Measurements from ENCODE around the gene STK32C.

STK32C gene

GRCh38 chr10:132265890-132266496 lies 41.8 kb downstream of the STK32C start:
- no peak for DNase-seq (ENCODE audit: low spot score)

GRCh38 chr10:132264966-132265889 lies 42.5 kb downstream of the STK32C start:
- DNase-seq (ENCODE audit: low spot score) = no peak

- no peak for DNase-seq (ENCODE audit: low spot score)
Observed at GRCh38 chr10:132264306-132264950, 43.3 kb downstream of the STK32C start.

- no peak for DNase-seq (ENCODE audit: low spot score)
Observed at GRCh38 chr10:132263866-132264265, 43.9 kb downstream of the STK32C start.

- DNase-seq (ENCODE audit: low spot score) = no peak
Observed at GRCh38 chr10:132259702-132260482, 47.9 kb downstream of the STK32C start.

- DNase-seq (ENCODE audit: low spot score) = no peak
Observed at GRCh38 chr10:132258423-132258822, 49.3 kb downstream of the STK32C start.

- no peak for DNase-seq (ENCODE audit: low spot score)
Observed at GRCh38 chr10:132257907-132258306, 49.8 kb downstream of the STK32C start.

GRCh38 chr10:132257271-132257670 lies 50.5 kb downstream of the STK32C start:
- peak; percentile 17 for DNase-seq (ENCODE audit: low spot score)

- DNase-seq (ENCODE audit: low spot score) = no peak
Observed at GRCh38 chr10:132256866-132257265, 50.9 kb downstream of the STK32C start.

GRCh38 chr10:132255489-132256344 lies 52.0 kb downstream of the STK32C start:
- no peak for DNase-seq (ENCODE audit: low spot score)

- DNase-seq (ENCODE audit: low spot score) = no peak
Observed at GRCh38 chr10:132254841-132255240, 52.9 kb downstream of the STK32C start.

GRCh38 chr10:132253092-132253687 lies 54.6 kb downstream of the STK32C start:
- no peak for DNase-seq (ENCODE audit: low spot score)

- no peak for DNase-seq (ENCODE audit: low spot score)
Observed at GRCh38 chr10:132252412-132252811, 55.3 kb downstream of the STK32C start.

- no peak for DNase-seq (ENCODE audit: low spot score)
Observed at GRCh38 chr10:132251928-132252327, 55.8 kb downstream of the STK32C start.

GRCh38 chr10:132250481-132251475 lies 57.0 kb downstream of the STK32C start:
- DNase-seq (ENCODE audit: low spot score) = no peak

GRCh38 chr10:132249824-132250375 lies 57.9 kb downstream of the STK32C start:
- DNase-seq (ENCODE audit: low spot score) = no peak

- DNase-seq (ENCODE audit: low spot score) = no peak
Observed at GRCh38 chr10:132249226-132249724, 58.5 kb downstream of the STK32C start.

- DNase-seq (ENCODE audit: low spot score) = no peak
Observed at GRCh38 chr10:132248455-132249225, 59.1 kb downstream of the STK32C start.
